GM21528 (cell line): Measurements from ENCODE around the gene COL2A1.

Experiments
- ATAC-seq: cut with Tn5 transposase; IDR thresholded peaks from one replicate; pipeline ENCODE4 v1.9.1; 2021; ENCODE audit warnings: mild to moderate bottlenecking, moderate library complexity; ENCODE audit not compliant: unreplicated experiment, low FRiP score

The COL2A1 gene

GRCh38 chr12:48004053-48004941 lies at the start of gene COL2A1:
Gene COL2A1 (minus strand): TSS chr12:48004476. CDS start chr12:48004321, 155 bp downstream.
- no peak for ATAC-seq

- no peak for ATAC-seq
Observed at GRCh38 chr12:48053883-48054282, 49.6 kb upstream of the COL2A1 start.

GRCh38 chr12:48053122-48053521 lies 48.8 kb upstream of the COL2A1 start:
- ATAC-seq, result no peak

GRCh38 chr12:48051681-48052080 lies 47.4 kb upstream of the COL2A1 start:
- no peak for ATAC-seq

- ATAC-seq, result no peak
Observed at GRCh38 chr12:48050174-48050573, 45.9 kb upstream of the COL2A1 start.

GRCh38 chr12:48045965-48046518 lies 41.8 kb upstream of the COL2A1 start:
- ATAC-seq, result no peak

- no peak for ATAC-seq
Observed at GRCh38 chr12:48045061-48045846, 41.0 kb upstream of the COL2A1 start.

- ATAC-seq, result no peak
Observed at GRCh38 chr12:48044396-48044795, 40.1 kb upstream of the COL2A1 start.

- no peak for ATAC-seq
Observed at GRCh38 chr12:48043771-48044170, 39.5 kb upstream of the COL2A1 start.

- no peak for ATAC-seq
Observed at GRCh38 chr12:48041591-48042423, 37.5 kb upstream of the COL2A1 start.

- ATAC-seq, result no peak
Observed at GRCh38 chr12:48040354-48040753, 36.1 kb upstream of the COL2A1 start.

GRCh38 chr12:48039151-48039550 lies 34.9 kb upstream of the COL2A1 start:
- ATAC-seq, result no peak

GRCh38 chr12:48038085-48038484 lies 33.8 kb upstream of the COL2A1 start:
- no peak for ATAC-seq

- no peak for ATAC-seq
Observed at GRCh38 chr12:48037267-48037915, 33.1 kb upstream of the COL2A1 start.

GRCh38 chr12:48036818-48037217 lies 32.5 kb upstream of the COL2A1 start:
- ATAC-seq, result no peak

GRCh38 chr12:48034835-48035805 lies 30.8 kb upstream of the COL2A1 start:
- ATAC-seq, result no peak

- no peak for ATAC-seq
Observed at GRCh38 chr12:48033451-48033850, 29.2 kb upstream of the COL2A1 start.

GRCh38 chr12:48032597-48032996 lies 28.3 kb upstream of the COL2A1 start:
- no peak for ATAC-seq
